Trophoblast cell (in vitro differentiated cells and primary cell): ENCODE measurements around the gene TRIM17.

Experiments
- DNase-seq, 2 donors: peaks; one replicate each; pipeline ENCODE4 v3.0.0-alpha.2; 2016
- H2AFZ ChIP-seq: 2 replicates; pipeline ENCODE4 v1.6.1; 2013; ENCODE audit warnings: low read length, moderate library complexity, mild to moderate bottlenecking; ENCODE audit not compliant: insufficient read depth, poor library complexity
- H2AK5ac ChIP-seq: 2 replicates; pipeline ENCODE4 v1.6.1; 2013; ENCODE audit warnings: mild to moderate bottlenecking, low read length
- H2BK120ac ChIP-seq: 2 replicates; pipeline ENCODE4 v1.6.1; 2013; ENCODE audit warnings: low read length, mild to moderate bottlenecking, moderate library complexity; ENCODE audit not compliant: insufficient read depth, poor library complexity
- H2BK12ac ChIP-seq: 2 replicates; pipeline ENCODE4 v1.6.1; 2013; ENCODE audit warnings: mild to moderate bottlenecking, low read length, moderate library complexity
- H2BK5ac ChIP-seq: 2 replicates; pipeline ENCODE4 v1.6.1; 2013; ENCODE audit warnings: low read length, low read depth, moderate library complexity, mild to moderate bottlenecking; ENCODE audit not compliant: poor library complexity
- H3K14ac ChIP-seq: 2 replicates; pipeline ENCODE4 v1.6.1; 2013; ENCODE audit warnings: mild to moderate bottlenecking, low read length
- H3K18ac ChIP-seq: 2 replicates; pipeline ENCODE4 v1.6.1; 2013; ENCODE audit warnings: mild to moderate bottlenecking, low read length
- H3K23ac ChIP-seq: 2 replicates; pipeline ENCODE4 v1.6.1; 2013; ENCODE audit warnings: low read length
- H3K27ac ChIP-seq: 2 replicates; pipeline ENCODE4 v1.5.1; 2013; ENCODE audit warnings: low read depth, mild to moderate bottlenecking, inconsistent platforms, low read length, moderate library complexity
- H3K27me3 ChIP-seq: 2 replicates; pipeline ENCODE4 v1.6.1; 2013; ENCODE audit warnings: inconsistent platforms, mild to moderate bottlenecking, low read length, moderate library complexity; ENCODE audit not compliant: insufficient read depth
- H3K36me3 ChIP-seq, 2 experiments: 1 replicate in 1 of 2; 2 replicates in 1 of 2; pipeline ENCODE4 v1.6.1; 2013; ENCODE audit warnings: low read length in 2 of 2, mild to moderate bottlenecking in 2 of 2, moderate library complexity in 1 of 2; ENCODE audit not compliant: insufficient read depth in 2 of 2, control insufficient read depth in 1 of 2
- H3K4ac ChIP-seq: 2 replicates; pipeline ENCODE4 v1.6.1; 2013; ENCODE audit warnings: low read depth, mild to moderate bottlenecking, low read length, moderate library complexity
- H3K4me1 ChIP-seq, 2 experiments: 1 replicate in 1 of 2; 2 replicates in 1 of 2; pipeline ENCODE4 v1.6.1; 2013; ENCODE audit warnings: low read length in 2 of 2, mild to moderate bottlenecking in 2 of 2, moderate library complexity in 1 of 2; ENCODE audit not compliant: insufficient read depth in 2 of 2, control insufficient read depth in 1 of 2
- H3K4me2 ChIP-seq: 2 replicates; pipeline ENCODE4 v1.6.1; 2013; ENCODE audit warnings: inconsistent platforms, mild to moderate bottlenecking, low read length, moderate library complexity
- H3K4me3 ChIP-seq: 2 replicates; pipeline ENCODE4 v1.5.1; 2013; ENCODE audit warnings: mild to moderate bottlenecking, low read depth, low read length, inconsistent platforms
- H3K79me1 ChIP-seq: one replicate; pipeline ENCODE4 v1.6.1; 2013; ENCODE audit warnings: low read length
- H3K79me2 ChIP-seq: 2 replicates; pipeline ENCODE4 v1.6.1; 2013; ENCODE audit warnings: low read length, mild to moderate bottlenecking; ENCODE audit not compliant: control insufficient read depth, insufficient read depth, poor library complexity
- H3K9ac ChIP-seq: 2 replicates; pipeline ENCODE4 v1.6.1; 2013; ENCODE audit warnings: mild to moderate bottlenecking, low read length
- H3K9me3 ChIP-seq: 2 replicates; pipeline ENCODE4 v1.6.1; 2013; ENCODE audit warnings: low read depth, mild to moderate bottlenecking, control low read depth, inconsistent platforms, low read length; ENCODE audit not compliant: insufficient read depth
- H4K12ac ChIP-seq: 2 replicates; pipeline ENCODE4 v1.6.1; 2013; ENCODE audit warnings: low read depth, mild to moderate bottlenecking, low read length, moderate library complexity
- H4K8ac ChIP-seq: 2 replicates; pipeline ENCODE4 v1.6.1; 2013; ENCODE audit warnings: low read depth, mild to moderate bottlenecking, low read length, moderate library complexity
- H4K91ac ChIP-seq: one replicate; pipeline ENCODE4 v1.6.1; 2013; ENCODE audit warnings: low read depth, mild to moderate bottlenecking, low read length, moderate library complexity
- WGBS: extraction: QIAGEN DNeasy Blood & Tissue Kit; methylation state at CpG from one replicate; pipeline ENCODE4 v1.1.7; 2013; ENCODE audit warnings: missing lambda C conversion rate; ENCODE audit not compliant: insufficient read length, insufficient coverage; ENCODE audit errors: extremely low coverage; 5-methylcytosine and 5-hydroxymethylcytosine counted together

The TRIM17 gene

DNA sequence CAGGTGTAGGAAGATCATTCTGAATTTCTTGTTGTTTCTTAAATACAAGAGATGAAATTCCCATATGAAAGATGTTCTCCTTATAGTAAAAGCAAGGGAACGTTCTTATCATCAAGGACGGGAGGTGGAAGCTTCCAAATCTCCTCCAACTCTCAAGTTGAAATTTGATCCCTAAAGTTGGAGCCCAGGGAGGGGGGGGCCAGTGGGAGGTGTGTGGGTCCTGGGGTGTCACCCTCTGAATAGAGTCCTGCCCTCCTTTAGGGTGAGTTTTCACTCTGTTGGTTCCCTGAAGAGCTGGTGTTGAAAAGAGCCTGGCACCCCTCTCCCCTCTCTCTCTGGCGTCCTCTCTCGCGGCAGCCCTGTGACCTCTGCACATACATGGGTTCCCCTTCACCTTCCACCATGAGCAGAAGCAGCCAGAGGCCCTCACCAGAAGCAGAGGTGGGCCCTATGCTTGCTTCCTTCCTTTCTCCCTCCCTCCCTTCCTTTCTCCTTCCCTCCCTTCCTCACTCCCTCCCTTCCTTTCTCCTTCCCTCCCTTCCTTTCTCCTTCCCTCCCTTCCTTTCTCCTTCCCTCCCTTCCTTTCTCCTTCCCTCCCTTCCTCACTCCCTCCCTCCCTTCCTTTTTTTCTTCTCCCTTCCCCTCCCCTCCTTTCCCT lies 10.0 kb upstream of the TRIM17 start:
- H3K79me2 ChIP-seq, result no peaks in the 10 kb centered on the region
- no peak overlapping the region for H3K9ac ChIP-seq
- H2AK5ac ChIP-seq, result no peak overlapping the region
- no peak overlapping the region for H3K4me3 ChIP-seq
- H3K9me3 ChIP-seq, result peaks cover 3% of the 10 kb centered on the region
- H3K14ac ChIP-seq, result no peak overlapping the region
- H2BK5ac ChIP-seq, result no peak overlapping the region
- no peaks in the 10 kb centered on the region for H3K36me3 ChIP-seq
- H3K27me3 ChIP-seq, result no peaks in the 10 kb centered on the region
- H2AFZ ChIP-seq, result no peak overlapping the region
- peaks cover 4% of the 10 kb centered on the region for H3K79me1 ChIP-seq
- no peak overlapping the region for H3K23ac ChIP-seq
- H3K27ac ChIP-seq, result no peak overlapping the region
- DNase-seq, result no peak
- H4K8ac ChIP-seq, result no peak overlapping the region
- no peak overlapping the region for H4K12ac ChIP-seq
- peaks cover 7 to 8% of the 10 kb centered on the region in 2 experiments for H3K4me1 ChIP-seq
- H3K18ac ChIP-seq, result no peak overlapping the region
- WGBS, result no CpG with 5 or more reads among the region's 5 CpGs
- H3K4ac ChIP-seq, result no peak overlapping the region
- H2BK12ac ChIP-seq, result no peak overlapping the region
- no peak overlapping the region for H4K91ac ChIP-seq
- H2BK120ac ChIP-seq, result no peak overlapping the region
- no peak overlapping the region for H3K4me2 ChIP-seq

- Histone ChIP-seq H3K14ac (no peak overlapping the region), H2BK120ac (no peak overlapping the region), H3K4me1 (peaks cover 9% of the 10 kb centered on the region in 2 experiments), H2BK5ac (no peak overlapping the region), H2AK5ac (no peak overlapping the region), H3K4ac (no peak overlapping the region), H3K27ac (no peak overlapping the region), H3K23ac (no peak overlapping the region), H3K79me2 (no peaks in the 10 kb centered on the region), H2AFZ (no peak overlapping the region), H4K8ac (no peak overlapping the region), H3K4me2 (no peak overlapping the region), H3K9me3 (peaks cover 3% of the 10 kb centered on the region), H3K9ac (no peak overlapping the region), H3K18ac (no peak overlapping the region), H3K36me3 (no peaks in the 10 kb centered on the region), H4K12ac (no peak overlapping the region), H3K27me3 (no peaks in the 10 kb centered on the region), H2BK12ac (no peak overlapping the region), H3K79me1 (peaks cover 6% of the 10 kb centered on the region), H4K91ac (no peak overlapping the region), H3K4me3 (no peak overlapping the region)
- no peak for DNase-seq
- no CpG with 5 or more reads among the region's 62 CpGs for WGBS
These were observed 8.3 kb upstream of the TRIM17 start for GRCh38 chr1:228424685-228425660.

GRCh38 chr1:228423404-228424053 lies 6.9 kb upstream of the TRIM17 start:
- Histone ChIP-seq H3K79me1 (peaks cover 6% of the 10 kb centered on the region), H3K18ac (no peak overlapping the region), H3K36me3 (no peaks in the 10 kb centered on the region), H3K14ac (no peak overlapping the region), H3K4me1 (peaks cover 9% of the 10 kb centered on the region in 2 experiments), H4K12ac (no peak overlapping the region), H3K4me3 (no peak overlapping the region), H3K9ac (no peak overlapping the region), H2AFZ (no peak overlapping the region), H4K91ac (no peak overlapping the region), H2AK5ac (no peak overlapping the region), H4K8ac (no peak overlapping the region), H3K23ac (no peak overlapping the region), H3K9me3 (peaks cover 3% of the 10 kb centered on the region), H3K4me2 (no peak overlapping the region), H2BK5ac (no peak overlapping the region), H3K27me3 (no peaks in the 10 kb centered on the region), H2BK12ac (peak overlapping the region; percentile 2), H3K4ac (no peak overlapping the region), H3K27ac (no peak overlapping the region), H2BK120ac (no peak overlapping the region), H3K79me2 (no peaks in the 10 kb centered on the region)
- no CpG with 5 or more reads among the region's 7 CpGs for WGBS
- DNase-seq, result no peak

GRCh38 chr1:228420968-228421826 lies 4.5 kb upstream of the TRIM17 start:
- no peak overlapping the region for H2AFZ ChIP-seq
- peak overlapping the region; percentile 88 for H2BK120ac ChIP-seq
- no peak overlapping the region for H3K23ac ChIP-seq
- H4K8ac ChIP-seq, result peak overlapping the region; percentile 36
- no peak overlapping the region for H3K9ac ChIP-seq
- H3K4ac ChIP-seq, result no peak overlapping the region
- no peak overlapping the region for H3K4me3 ChIP-seq
- peak overlapping the region; percentile 33 for H3K18ac ChIP-seq
- peak overlapping the region; percentile 70 for H4K91ac ChIP-seq
- peak overlapping the region; percentile 80 for H2BK12ac ChIP-seq
- H3K4me1 ChIP-seq, result peaks cover 25% of the 10 kb centered on the region in 2 experiments
- DNase-seq, result peak; percentile 96 to 98
- peaks cover 21% of the 10 kb centered on the region for H3K79me1 ChIP-seq
- peak overlapping the region; percentile 55 for H3K27ac ChIP-seq
- H3K79me2 ChIP-seq, result peaks cover 4% of the 10 kb centered on the region
- peak overlapping the region; percentile 71 for H2BK5ac ChIP-seq
- no CpG with 5 or more reads among the region's 7 CpGs for WGBS
- peak overlapping the region; percentile 57 for H2AK5ac ChIP-seq
- no peaks in the 10 kb centered on the region for H3K27me3 ChIP-seq
- no peak overlapping the region for H3K4me2 ChIP-seq
- peaks cover 3% of the 10 kb centered on the region for H3K9me3 ChIP-seq
- peak overlapping the region; percentile 88 for H3K14ac ChIP-seq
- H3K36me3 ChIP-seq, result no peaks in the 10 kb centered on the region
- H4K12ac ChIP-seq, result no peak overlapping the region
